Measurements from ENCODE around the gene GTF3C2.

- TF ChIP-seq, protein P1, sequence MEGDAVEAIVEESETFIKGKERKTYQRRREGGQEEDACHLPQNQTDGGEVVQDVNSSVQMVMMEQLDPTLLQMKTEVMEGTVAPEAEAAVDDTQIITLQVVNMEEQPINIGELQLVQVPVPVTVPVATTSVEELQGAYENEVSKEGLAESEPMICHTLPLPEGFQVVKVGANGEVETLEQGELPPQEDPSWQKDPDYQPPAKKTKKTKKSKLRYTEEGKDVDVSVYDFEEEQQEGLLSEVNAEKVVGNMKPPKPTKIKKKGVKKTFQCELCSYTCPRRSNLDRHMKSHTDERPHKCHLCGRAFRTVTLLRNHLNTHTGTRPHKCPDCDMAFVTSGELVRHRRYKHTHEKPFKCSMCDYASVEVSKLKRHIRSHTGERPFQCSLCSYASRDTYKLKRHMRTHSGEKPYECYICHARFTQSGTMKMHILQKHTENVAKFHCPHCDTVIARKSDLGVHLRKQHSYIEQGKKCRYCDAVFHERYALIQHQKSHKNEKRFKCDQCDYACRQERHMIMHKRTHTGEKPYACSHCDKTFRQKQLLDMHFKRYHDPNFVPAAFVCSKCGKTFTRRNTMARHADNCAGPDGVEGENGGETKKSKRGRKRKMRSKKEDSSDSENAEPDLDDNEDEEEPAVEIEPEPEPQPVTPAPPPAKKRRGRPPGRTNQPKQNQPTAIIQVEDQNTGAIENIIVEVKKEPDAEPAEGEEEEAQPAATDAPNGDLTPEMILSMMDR (IDR thresholded peaks at IDR 0.05) = no peak
- TF ChIP-seq POLR2A (IDR thresholded peaks at IDR 0.05) = no peak
These were observed 75.1 kb downstream of the GTF3C2 start for GRCh38 chr2:27281442-27281841.
